Right ventricle myocardium superior (tissue), 1 donor: ENCODE results near the gene SNRNP200. TPM values are rescaled to one million over a fixed set of nuclear protein-coding genes. Genes with fewer than 3 reads are reported as not detected.
"Not testable (repeated sequence)": the region's sequence is repeated elsewhere in the genome, so short reads cannot be mapped to it uniquely, and the experiment has no call there.

Experiments
- ATAC-seq: fragments of 200-7000 bp; cut with Tn5 transposase; one replicate; pipeline ENCODE4 v1.9.1; 2020; ENCODE audit warnings: mild to moderate bottlenecking; ENCODE audit not compliant: poor library complexity
- DNase-seq: peaks from one replicate; pipeline ENCODE4 v3.0.0-alpha.2; 2020
- intact Hi-C: fragments of 100-400 bp; cut with DNase I; formaldehyde crosslinking; loops from one replicate; pipeline ENCODE4 v1.11.2; 2022
- total RNA-seq: library from RNA; stranded (reverse); fragmentation: NEBNext Ultra II Directional; extraction: Animal tissue kit (Norgen Biotek cat#: 25700); gene quantifications from one replicate; pipeline ENCODE4 v1.2.1, GENCODE V29; 2021
- donor health status: DM: no; HTN: yes; CAD: no; lungs with severe emphysema.

SNRNP200 gene
- total RNA-seq, 1 donor from 2014 or later, result 50.1 TPM

GRCh38 chr2:96260387-96261260 lies 44.7 kb downstream of the SNRNP200 start:
- intact Hi-C loops, result loop anchor here (2.0 to 10.0 kb wide), 2 partner anchors 52 to 116 kb away; partner anchors contain the start of genes DUSP2 and STARD7
- ATAC-seq (peak; percentile 70), DNase-seq (peak; percentile 81)

- intact Hi-C loops, result no loop called here
- peak; percentile 40 for ATAC-seq
- peak; percentile 55 for DNase-seq
Measured at GRCh38 chr2:96259497-96259921, 45.8 kb downstream of the SNRNP200 start.

- ATAC-seq, result peak; percentile 66
- intact Hi-C loops, result no loop called here
- no peak for DNase-seq
Measured at GRCh38 chr2:96258166-96259022, 47.0 kb downstream of the SNRNP200 start.

- DNase-seq, intact Hi-C loops: not testable (repeated sequence)
- ATAC-seq, result peak; percentile 1
Measured at GRCh38 chr2:96257744-96258143, 47.6 kb downstream of the SNRNP200 start.

GRCh38 chr2:96256611-96257113 lies 48.7 kb downstream of the SNRNP200 start:
- intact Hi-C loops, result no loop called here
- DNase-seq, result no peak
- no peak for ATAC-seq

- no peak for ATAC-seq
- intact Hi-C loops, result no loop called here
- peak; percentile 58 for DNase-seq
Measured at GRCh38 chr2:96254571-96254970, 50.8 kb downstream of the SNRNP200 start.

- DNase-seq, result no peak
- peak; percentile 43 for ATAC-seq
- intact Hi-C loops, result no loop called here
Measured at GRCh38 chr2:96253006-96253405, 52.3 kb downstream of the SNRNP200 start.

GRCh38 chr2:96252526-96252925 lies 52.8 kb downstream of the SNRNP200 start:
- DNase-seq (no peak), ATAC-seq (no peak)
- intact Hi-C loops, result no loop called here

- intact Hi-C loops, result no loop called here
- ATAC-seq (peak; percentile 60), DNase-seq (peak; percentile 72)
Measured at GRCh38 chr2:96251721-96252292, 53.5 kb downstream of the SNRNP200 start.

- intact Hi-C loops, result no loop called here
- no peak for ATAC-seq
- DNase-seq, result no peak
Measured at GRCh38 chr2:96250188-96250587, 55.2 kb downstream of the SNRNP200 start.

GRCh38 chr2:96249654-96250053 lies 55.7 kb downstream of the SNRNP200 start:
- DNase-seq (no peak), ATAC-seq (no peak)
- intact Hi-C loops, result no loop called here

- intact Hi-C loops, result no loop called here
- DNase-seq, result no peak
- ATAC-seq, result no peak
Measured at GRCh38 chr2:96248624-96249023, 56.7 kb downstream of the SNRNP200 start.

GRCh38 chr2:96247896-96248295 lies 57.5 kb downstream of the SNRNP200 start:
- no peak for ATAC-seq

GRCh38 chr2:96247009-96247408 lies 58.3 kb downstream of the SNRNP200 start:
- ATAC-seq, result no peak
- intact Hi-C loops, result no loop called here
- DNase-seq, result no peak

More at GRCh38 chr2:96247896-96248295, 57.5 kb downstream of the SNRNP200 start:
- intact Hi-C loops, result no loop called here
- no peak for DNase-seq

- ATAC-seq (no peak), DNase-seq (no peak)
- intact Hi-C loops, result no loop called here
Measured at GRCh38 chr2:96245609-96246390, 59.5 kb downstream of the SNRNP200 start.

GRCh38 chr2:96243843-96244242 lies 61.5 kb downstream of the SNRNP200 start:
- no peak for ATAC-seq
- intact Hi-C loops, result no loop called here
- no peak for DNase-seq

- intact Hi-C loops, result no loop called here
- ATAC-seq (peak; percentile 56), DNase-seq (peak; percentile 59)
Measured at GRCh38 chr2:96241900-96242611, 63.3 kb downstream of the SNRNP200 start.

- DNase-seq (no peak), ATAC-seq (no peak)
- intact Hi-C loops, result no loop called here
Measured at GRCh38 chr2:96241227-96241626, 64.1 kb downstream of the SNRNP200 start.
